ENCODE measurements around the gene MOSPD2.

MOSPD2 gene

DNA sequence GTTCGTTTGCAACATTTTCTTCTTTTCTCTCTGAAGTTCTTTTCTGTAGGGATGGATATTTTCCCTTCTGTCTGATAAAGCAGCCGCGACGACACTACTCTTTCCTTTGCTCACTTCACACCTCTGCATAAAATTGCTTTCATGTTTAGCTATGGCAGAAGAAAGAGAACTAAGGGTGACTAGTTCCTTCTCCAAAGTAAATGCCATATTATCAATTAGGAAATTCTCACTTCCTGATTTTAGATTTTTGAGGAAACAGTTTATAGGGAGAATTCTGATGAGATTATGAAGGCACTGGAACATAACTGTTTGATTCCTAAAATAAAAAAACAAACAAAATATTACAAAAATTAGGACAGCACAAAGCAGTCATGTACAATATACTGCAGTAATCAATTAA lies 29.6 kb upstream of the MOSPD2 start:
- DNase-seq (ENCODE audit: insufficient read length, low spot score) (no peak), FAIRE-seq (no peak)
- TF ChIP-seq, protein P1, sequence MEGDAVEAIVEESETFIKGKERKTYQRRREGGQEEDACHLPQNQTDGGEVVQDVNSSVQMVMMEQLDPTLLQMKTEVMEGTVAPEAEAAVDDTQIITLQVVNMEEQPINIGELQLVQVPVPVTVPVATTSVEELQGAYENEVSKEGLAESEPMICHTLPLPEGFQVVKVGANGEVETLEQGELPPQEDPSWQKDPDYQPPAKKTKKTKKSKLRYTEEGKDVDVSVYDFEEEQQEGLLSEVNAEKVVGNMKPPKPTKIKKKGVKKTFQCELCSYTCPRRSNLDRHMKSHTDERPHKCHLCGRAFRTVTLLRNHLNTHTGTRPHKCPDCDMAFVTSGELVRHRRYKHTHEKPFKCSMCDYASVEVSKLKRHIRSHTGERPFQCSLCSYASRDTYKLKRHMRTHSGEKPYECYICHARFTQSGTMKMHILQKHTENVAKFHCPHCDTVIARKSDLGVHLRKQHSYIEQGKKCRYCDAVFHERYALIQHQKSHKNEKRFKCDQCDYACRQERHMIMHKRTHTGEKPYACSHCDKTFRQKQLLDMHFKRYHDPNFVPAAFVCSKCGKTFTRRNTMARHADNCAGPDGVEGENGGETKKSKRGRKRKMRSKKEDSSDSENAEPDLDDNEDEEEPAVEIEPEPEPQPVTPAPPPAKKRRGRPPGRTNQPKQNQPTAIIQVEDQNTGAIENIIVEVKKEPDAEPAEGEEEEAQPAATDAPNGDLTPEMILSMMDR (IDR thresholded peaks at IDR 0.05; ENCODE audit: insufficient read depth, missing control alignments): no peak

DNA sequence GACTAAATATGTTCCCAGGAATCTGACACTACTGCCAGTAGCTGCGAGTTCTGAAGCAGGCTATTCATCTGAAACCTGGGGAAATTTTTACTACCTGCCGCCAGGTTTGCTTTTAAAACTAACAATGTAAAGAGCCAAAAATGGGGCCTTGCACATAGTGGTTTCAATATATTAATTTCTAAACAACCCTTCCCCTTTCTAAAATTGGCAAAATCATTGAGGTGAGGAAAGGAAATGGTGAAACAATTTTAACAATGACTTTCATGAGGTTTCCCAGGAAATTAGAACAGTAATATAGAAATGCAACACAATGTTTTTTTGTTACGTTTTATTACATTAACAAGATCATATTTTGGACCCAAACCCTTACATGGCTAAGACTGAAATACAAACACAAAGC lies 21.7 kb upstream of the MOSPD2 start:
- FAIRE-seq (no peak), DNase-seq (ENCODE audit: insufficient read length, low spot score) (no peak)
- TF ChIP-seq, protein P1 (IDR thresholded peaks at IDR 0.05; ENCODE audit: insufficient read depth, missing control alignments): no peak

DNA sequence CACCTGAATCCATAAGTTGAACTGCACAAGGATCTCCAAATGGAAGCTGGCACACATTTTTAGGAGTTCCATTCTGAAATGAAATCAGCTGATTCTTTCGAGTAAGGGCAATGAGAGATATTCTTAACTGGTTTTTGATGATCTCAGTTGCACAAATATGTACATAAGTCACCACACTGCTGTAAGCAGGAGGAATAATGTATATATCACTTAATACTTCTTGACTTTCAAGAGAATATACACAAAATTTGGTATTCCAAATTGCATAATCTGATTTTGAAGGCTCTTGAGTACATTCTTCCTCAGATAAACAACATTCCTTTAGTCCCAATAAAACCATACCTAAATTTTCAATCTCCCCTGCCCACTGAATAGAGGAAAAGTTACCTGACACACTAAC lies 8.6 kb upstream of the MOSPD2 start:
- FAIRE-seq (no peak), DNase-seq (ENCODE audit: insufficient read length, low spot score) (no peak)
- TF ChIP-seq, protein P1 (IDR thresholded peaks at IDR 0.05; ENCODE audit: insufficient read depth, missing control alignments): no peak

DNA sequence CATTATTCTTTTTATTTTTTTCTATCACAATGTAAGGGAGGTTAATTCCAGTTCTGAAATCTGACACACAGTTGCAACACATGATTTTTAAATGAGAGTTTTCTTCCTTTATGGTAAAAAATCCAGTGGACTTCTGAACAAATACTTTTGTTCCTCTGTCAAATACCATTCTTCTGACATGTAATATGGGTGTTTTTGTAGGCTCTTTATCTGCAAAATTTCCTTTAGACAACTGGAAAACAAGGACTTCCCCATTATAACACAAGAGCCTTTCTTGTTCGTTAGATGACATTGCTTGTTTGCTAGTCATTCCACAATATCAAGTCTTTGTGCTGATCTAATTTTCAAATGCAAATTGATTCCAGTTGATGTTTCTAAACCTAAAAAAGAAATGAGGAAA lies 8.0 kb upstream of the MOSPD2 start:
- TF ChIP-seq, protein P1 (IDR thresholded peaks at IDR 0.05; ENCODE audit: insufficient read depth, missing control alignments): no peak
- no peak for DNase-seq (ENCODE audit: insufficient read length, low spot score)
- no peak for FAIRE-seq

DNA sequence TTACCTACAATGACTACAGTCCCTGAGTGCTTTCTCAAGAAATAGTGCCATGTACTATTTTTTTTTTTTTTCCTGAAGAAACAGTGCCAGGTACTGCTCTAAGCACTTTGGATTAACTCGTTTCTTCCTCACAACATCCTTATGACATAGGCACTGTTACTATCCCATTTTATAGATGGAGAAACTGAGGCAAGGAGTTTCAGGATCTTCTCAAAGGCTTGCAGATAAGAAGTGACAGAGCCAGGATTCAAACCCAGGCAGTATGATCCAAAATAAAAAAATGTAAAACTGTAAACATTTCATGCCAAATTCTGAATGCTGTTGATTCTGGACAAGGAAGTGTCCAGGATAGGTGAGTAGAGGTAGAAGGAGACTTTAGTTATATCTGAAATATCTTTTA lies 1.5 kb upstream of the MOSPD2 start:
- FAIRE-seq (no peak), DNase-seq (ENCODE audit: insufficient read length, low spot score) (no peak)
- TF ChIP-seq, protein P1 (IDR thresholded peaks at IDR 0.05; ENCODE audit: insufficient read depth, missing control alignments): no peak

DNA sequence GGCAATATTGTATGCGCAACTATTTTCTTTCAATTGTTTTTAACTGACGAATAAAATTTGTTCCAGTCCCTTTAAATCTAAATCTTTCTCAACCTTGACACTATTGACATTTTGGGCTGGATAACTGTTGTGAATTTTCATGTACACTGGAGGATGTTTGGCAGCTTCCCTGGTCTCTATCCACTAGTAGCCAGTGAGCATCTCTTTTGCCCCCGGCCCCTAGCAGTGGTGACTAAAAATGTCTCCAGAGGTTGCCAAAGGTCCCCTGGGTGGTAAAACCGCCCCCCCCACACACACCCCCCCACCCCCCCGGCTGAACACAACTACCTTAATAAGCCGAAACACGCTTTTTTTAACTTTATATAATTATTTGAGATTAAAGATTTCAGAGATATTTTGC lies 866 bp upstream of the MOSPD2 start:
- DNase-seq (ENCODE audit: insufficient read length, low spot score) (no peak), FAIRE-seq (peak; percentile 58)
- TF ChIP-seq, protein P1 (IDR thresholded peaks at IDR 0.05; ENCODE audit: insufficient read depth, missing control alignments): no peak

DNA sequence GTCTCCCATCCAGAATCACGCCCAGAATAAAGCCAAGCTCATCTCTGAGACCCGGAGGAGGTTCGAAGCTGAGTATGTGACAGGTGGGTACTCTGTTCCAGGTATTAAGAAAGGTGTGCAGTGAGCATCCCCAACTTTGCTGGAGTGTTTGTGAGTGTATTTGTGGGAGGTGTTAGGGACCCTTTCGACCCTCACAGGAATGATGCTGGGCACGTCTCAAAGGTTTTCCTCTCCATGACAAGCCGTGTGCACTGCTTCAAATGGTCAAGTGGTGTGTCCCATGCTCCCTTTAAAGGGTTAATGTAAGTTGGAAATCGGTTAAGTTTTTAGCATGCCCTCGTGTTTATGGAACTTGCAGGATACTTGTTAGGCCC lies 442 bp downstream of the MOSPD2 start:
- no peak for FAIRE-seq
- DNase-seq (ENCODE audit: insufficient read length, low spot score): no peak
- TF ChIP-seq, protein P1 (IDR thresholded peaks at IDR 0.05; ENCODE audit: insufficient read depth, missing control alignments): no peak

All from D721Med (cell line).